Fibroblast of pulmonary artery (primary cell): ENCODE measurements around the gene MPP1.
"Not testable (repeated sequence)": the region's sequence is repeated elsewhere in the genome, so short reads cannot be mapped to it uniquely, and the experiment has no call there.

Experiments used
- DNase-seq: peaks from one replicate; pipeline ENCODE4 v3.0.0-alpha.2; 2010; ENCODE audit warnings: low read depth
- H3K4me3 ChIP-seq: replicated peaks from 2 replicates; pipeline ENCODE4 v1.5.1; 2011; ENCODE audit warnings: low read depth, mild to moderate bottlenecking, control low read depth, low read length, moderate library complexity
- TF ChIP-seq, protein P1 (sequence below): IDR thresholded peaks from 2 replicates; pipeline ENCODE4 v1.5.1; 2011; ENCODE audit warnings: mild to moderate bottlenecking, control low read depth, low read length, inconsistent platforms; ENCODE audit errors: missing control alignments

MPP1 gene

DNA sequence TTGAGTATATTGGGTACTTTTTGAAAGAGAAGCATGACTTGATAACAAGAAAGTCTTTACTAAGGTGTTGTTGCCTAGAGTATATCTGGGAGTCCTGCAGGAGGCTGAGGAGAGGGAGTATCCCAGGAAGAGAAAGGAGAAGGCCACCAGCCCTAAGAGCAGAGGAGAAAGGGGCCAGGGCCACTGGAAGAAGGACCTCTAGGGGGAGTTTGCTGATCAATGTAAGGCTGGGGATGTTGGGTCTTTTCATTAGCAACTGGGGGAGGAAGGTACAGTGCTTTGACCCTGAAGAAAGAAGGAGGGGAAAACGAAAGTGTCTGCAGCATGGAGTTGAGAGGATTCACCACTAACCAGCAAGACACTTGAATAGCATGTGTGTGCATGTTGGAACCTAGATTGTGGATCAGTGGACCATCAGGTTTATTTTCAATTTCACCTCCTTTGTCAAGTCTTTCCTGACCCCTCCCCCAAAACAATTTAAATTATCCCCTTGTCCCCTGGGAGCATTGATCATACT lies 24.7 kb upstream of the MPP1 start:
- H3K4me3 ChIP-seq: no peak overlapping the region
- TF ChIP-seq, protein P1, sequence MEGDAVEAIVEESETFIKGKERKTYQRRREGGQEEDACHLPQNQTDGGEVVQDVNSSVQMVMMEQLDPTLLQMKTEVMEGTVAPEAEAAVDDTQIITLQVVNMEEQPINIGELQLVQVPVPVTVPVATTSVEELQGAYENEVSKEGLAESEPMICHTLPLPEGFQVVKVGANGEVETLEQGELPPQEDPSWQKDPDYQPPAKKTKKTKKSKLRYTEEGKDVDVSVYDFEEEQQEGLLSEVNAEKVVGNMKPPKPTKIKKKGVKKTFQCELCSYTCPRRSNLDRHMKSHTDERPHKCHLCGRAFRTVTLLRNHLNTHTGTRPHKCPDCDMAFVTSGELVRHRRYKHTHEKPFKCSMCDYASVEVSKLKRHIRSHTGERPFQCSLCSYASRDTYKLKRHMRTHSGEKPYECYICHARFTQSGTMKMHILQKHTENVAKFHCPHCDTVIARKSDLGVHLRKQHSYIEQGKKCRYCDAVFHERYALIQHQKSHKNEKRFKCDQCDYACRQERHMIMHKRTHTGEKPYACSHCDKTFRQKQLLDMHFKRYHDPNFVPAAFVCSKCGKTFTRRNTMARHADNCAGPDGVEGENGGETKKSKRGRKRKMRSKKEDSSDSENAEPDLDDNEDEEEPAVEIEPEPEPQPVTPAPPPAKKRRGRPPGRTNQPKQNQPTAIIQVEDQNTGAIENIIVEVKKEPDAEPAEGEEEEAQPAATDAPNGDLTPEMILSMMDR: no peak
- DNase-seq: no peak

DNA sequence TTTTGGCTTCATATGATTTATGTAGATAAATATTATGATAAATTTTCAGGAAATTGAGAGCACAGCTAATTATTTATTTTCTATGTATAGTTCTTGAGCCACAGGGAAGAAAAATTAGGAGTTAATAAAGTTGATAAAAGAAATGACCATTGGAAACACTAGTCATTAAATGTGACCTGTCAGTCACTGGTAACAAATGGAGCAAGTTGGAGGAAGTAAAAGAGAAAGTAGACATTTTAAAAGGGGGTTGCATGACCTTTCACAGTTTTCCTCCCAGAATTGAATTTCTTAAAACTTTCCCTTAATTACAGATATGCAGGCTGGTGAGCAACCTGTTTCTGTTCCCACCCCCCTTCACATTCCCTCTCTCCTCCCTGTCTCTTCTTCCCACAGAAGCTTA lies 23.8 kb upstream of the MPP1 start:
- no peak overlapping the region for H3K4me3 ChIP-seq
- no peak for DNase-seq
- TF ChIP-seq, protein P1: no peak

DNA sequence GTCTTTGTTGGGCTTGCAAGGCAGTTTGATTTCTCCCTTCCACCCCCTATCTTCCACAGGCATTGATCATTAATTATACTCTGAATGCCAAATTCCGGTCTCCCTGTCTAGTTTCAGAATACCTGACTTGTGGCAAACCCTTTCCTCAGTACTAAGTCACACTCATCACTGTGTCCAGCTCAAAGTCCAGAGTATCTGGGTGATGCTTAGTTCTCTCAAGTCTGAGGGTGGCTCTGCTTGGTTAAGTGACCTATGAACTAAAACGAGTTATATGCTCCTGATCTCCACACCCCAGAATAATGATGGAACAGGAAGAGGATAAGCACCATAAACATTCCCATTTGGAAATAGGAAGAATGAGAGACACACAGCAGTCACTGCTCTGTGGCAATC lies 22.7 kb upstream of the MPP1 start:
- no peak for DNase-seq
- no peak overlapping the region for H3K4me3 ChIP-seq
- TF ChIP-seq, protein P1: no peak

DNA sequence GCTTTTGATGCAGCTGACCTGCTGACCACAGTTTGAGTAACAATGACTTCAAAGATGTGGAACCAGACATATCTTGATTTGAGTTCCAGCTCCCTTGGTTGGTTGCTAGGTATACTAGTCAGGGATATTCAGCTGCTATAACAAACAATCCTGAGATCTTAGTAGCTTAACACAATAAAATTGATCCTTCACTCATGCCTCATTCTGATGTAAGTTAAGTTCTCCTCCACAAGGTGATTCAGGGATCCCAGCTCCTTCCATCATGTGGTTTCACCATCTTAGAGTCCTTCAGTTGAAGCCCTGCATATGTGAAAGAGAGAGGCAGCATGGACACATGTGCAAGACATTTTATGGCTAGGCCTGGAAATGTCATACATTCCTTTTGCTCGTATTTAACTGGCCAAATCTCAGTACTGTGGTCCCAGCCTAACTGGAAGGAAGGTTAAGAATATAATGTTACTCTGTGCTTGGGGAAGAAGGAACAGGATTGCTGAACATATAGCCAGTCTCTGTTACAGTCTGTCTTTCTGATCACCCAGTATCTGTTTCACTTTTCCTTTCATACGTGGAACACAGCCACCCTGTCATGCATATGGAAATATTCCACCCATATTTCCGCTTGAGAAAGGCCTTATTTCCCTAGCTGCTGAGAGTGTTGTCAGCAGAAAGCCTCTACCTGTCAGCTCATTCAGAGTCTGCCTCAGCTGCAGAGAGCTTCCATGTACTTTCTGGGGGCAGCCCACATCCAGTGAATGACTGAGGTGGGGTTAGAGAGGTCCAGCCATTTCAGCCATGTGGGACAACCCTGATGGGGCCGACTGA lies 22.1 kb upstream of the MPP1 start:
- H3K4me3 ChIP-seq: no peak overlapping the region
- DNase-seq: no peak
- TF ChIP-seq, protein P1: no peak

DNA sequence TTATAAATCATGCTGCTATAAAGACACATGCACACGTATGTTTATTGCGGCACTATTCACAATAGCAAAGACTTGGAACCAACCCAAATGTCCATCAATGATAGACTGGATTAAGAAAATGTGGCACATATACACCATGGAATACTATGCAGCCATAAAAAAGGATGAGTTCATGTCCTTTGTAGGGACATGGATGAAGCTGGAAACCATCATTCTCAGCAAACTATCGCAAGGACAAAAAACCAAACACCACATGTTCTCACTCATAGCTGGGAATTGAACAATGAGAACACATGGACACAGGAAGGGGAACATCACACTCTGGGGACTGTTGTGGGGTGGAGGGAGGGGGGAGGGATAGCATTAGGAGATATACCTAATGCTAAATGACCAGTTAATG lies 20.3 kb upstream of the MPP1 start:
- DNase-seq, H3K4me3 ChIP-seq: not testable (repeated sequence)

DNA sequence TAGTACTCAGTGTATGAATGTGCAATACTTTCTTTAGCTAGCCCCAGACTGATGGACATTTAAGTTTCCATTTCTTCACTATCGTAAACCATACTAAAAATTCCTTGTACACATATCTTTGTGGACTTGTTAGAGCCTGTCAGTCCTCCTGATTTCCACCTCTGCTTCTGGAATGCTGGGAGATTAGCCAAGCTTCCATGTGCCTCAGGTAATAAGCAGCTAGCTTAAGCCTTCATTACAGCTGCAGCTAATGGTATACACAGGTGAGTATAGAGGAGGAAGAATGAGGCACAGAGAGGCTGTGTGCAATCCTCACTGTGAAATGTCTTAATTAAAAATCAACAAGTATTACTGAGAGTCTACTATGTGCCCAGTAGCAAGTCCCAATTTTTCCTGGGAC lies 19.4 kb upstream of the MPP1 start:
- no peak for DNase-seq
- no peak overlapping the region for H3K4me3 ChIP-seq
- TF ChIP-seq, protein P1: no peak

DNA sequence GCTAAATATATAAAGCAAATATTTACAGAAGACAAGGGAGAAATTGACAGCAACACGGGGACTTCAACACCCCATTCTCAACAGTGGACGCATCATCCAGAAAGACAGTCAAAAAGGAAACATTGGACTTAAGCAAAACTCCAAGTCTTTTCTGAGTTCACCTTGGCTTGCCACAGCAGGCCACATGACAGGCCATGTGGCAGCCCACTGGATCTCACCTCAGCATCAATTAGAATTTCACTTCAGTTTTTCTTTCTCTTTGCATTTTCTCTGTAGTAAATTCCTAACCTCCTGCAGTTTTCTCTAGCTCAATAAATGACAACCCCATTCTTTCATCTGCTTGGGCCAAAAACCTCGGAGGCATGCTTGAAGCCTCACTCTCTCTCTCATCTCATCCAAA lies 16.7 kb upstream of the MPP1 start:
- DNase-seq: no peak
- no peak overlapping the region for H3K4me3 ChIP-seq
- TF ChIP-seq, protein P1: no peak
